Hepatocyte (in vitro differentiated cells): ENCODE data around the gene OTOA. TPM values are rescaled to one million over a fixed set of nuclear protein-coding genes. Genes with fewer than 3 reads are reported as not detected.
"Not testable (repeated sequence)": the region's sequence is repeated elsewhere in the genome, so short reads cannot be mapped to it uniquely, and the experiment has no call there.

Experiments used
- DNase-seq: peaks from one replicate; pipeline ENCODE4 v3.0.0-alpha.2; 2016; ENCODE audit warnings: low spot score
- H2AFZ ChIP-seq: fragments of 200-600 bp; sonication (generic); 2 replicates; pipeline ENCODE4 v1.6.0; 2016; ENCODE audit warnings: antibody characterized with exemption, mild to moderate bottlenecking
- H3K27ac ChIP-seq: fragments of 200-600 bp; sonication (generic); 2 replicates; pipeline ENCODE4 v1.5.1; 2016; ENCODE audit warnings: mild to moderate bottlenecking
- H3K27me3 ChIP-seq: fragments of 200-600 bp; sonication (generic); 2 replicates; pipeline ENCODE4 v1.6.1; 2016
- H3K36me3 ChIP-seq: fragments of 200-600 bp; sonication (generic); replicated peaks from 2 replicates; pipeline ENCODE4 v1.5.1; 2016; ENCODE audit warnings: low read depth; ENCODE audit not compliant: insufficient read depth
- H3K4me1 ChIP-seq: fragments of 200-600 bp; sonication (generic); 2 replicates; pipeline ENCODE4 v1.5.1; 2016; ENCODE audit warnings: mild to moderate bottlenecking, moderate library complexity; ENCODE audit not compliant: insufficient read depth
- H3K4me2 ChIP-seq: fragments of 200-600 bp; sonication (generic); 2 replicates; pipeline ENCODE4 v1.6.0; 2016
- H3K4me3 ChIP-seq: fragments of 200-600 bp; sonication (generic); 2 replicates; pipeline ENCODE4 v1.5.1; 2016; ENCODE audit warnings: mild to moderate bottlenecking
- H3K79me2 ChIP-seq: fragments of 200-600 bp; sonication (generic); 2 replicates; pipeline ENCODE4 v1.6.0; 2017; ENCODE audit warnings: mild to moderate bottlenecking
- H3K9me2 ChIP-seq: fragments of 200-600 bp; sonication (generic); replicated peaks from 2 replicates; pipeline ENCODE4 v1.6.0; 2017; ENCODE audit warnings: mild to moderate bottlenecking; ENCODE audit not compliant: insufficient read depth
- H3K9me3 ChIP-seq: fragments of 200-600 bp; sonication (generic); 2 replicates; pipeline ENCODE4 v1.5.1; 2016; ENCODE audit warnings: low read depth, mild to moderate bottlenecking
- H4K20me1 ChIP-seq: fragments of 200-600 bp; sonication (generic); 2 replicates; pipeline ENCODE4 v1.6.0; 2016; ENCODE audit warnings: mild to moderate bottlenecking; ENCODE audit not compliant: insufficient read depth, poor library complexity, severe bottlenecking
- WGBS: methylation state at CpG from one replicate; pipeline ENCODE4 v1.1.6; 2016; ENCODE audit warnings: low lambda C conversion rate; ENCODE audit errors: missing lambda C conversion rate; 5-methylcytosine and 5-hydroxymethylcytosine counted together
- polyA plus RNA-seq: library from polyadenylated mRNA; unstranded; fragments of >200 nt; fragmentation: Nextera tagmentation; extraction: Ambion mirVana; gene quantifications from 2 replicates; pipeline ENCODE4 v1.2.1, GENCODE V29; 2016
- total RNA-seq: library from RNA; depleted of rRNA; stranded (reverse); fragments of >200 nt; gene quantifications from 2 replicates; pipeline ENCODE4 v1.2.3, GENCODE V29; 2014

Gene OTOA
- total and polyA plus RNA-seq, 2 experiments from 2014 or later, result 0.07 TPM; not detected in 1

DNA sequence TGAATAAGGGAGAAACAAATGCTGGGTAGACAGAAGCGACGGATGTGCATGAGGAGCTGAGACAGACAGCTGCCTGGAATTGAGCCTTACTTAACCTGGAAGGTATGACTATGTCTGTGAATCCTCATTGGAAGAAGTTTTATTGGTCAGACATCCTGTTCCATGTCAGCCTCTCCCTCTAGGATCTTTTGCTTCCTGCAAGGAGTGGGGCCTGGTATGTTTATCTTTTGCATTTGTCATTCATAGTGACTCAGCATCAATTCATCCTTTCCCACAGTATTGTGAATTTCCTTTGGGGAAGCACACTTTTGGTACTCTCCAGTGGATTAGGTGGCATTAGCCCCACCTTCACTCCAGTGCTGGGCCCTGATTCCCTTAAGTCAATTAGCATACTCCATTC, 105.5 kb downstream of the OTOA start:
- not testable (repeated sequence) for H3K79me2 ChIP-seq, H4K20me1 ChIP-seq, H3K27ac ChIP-seq, H3K27me3 ChIP-seq, H3K4me3 ChIP-seq, H3K9me2 ChIP-seq, H3K36me3 ChIP-seq, H3K4me1 ChIP-seq, H3K4me2 ChIP-seq, H2AFZ ChIP-seq, H3K9me3 ChIP-seq
- peak; percentile 2 for DNase-seq
- 40% methylated on average over 2 of the region's 2 CpGs for WGBS

GRCh38 chr16:21770584-21770983, 106.8 kb downstream of the OTOA start:
- H3K4me1 ChIP-seq, H3K4me3 ChIP-seq, H4K20me1 ChIP-seq, H3K4me2 ChIP-seq, H3K9me2 ChIP-seq, DNase-seq, H3K79me2 ChIP-seq, H3K9me3 ChIP-seq, H2AFZ ChIP-seq, H3K27ac ChIP-seq, H3K27me3 ChIP-seq, H3K36me3 ChIP-seq: not testable (repeated sequence)
- WGBS, result no CpG with 5 or more reads among the region's 5 CpGs

DNA sequence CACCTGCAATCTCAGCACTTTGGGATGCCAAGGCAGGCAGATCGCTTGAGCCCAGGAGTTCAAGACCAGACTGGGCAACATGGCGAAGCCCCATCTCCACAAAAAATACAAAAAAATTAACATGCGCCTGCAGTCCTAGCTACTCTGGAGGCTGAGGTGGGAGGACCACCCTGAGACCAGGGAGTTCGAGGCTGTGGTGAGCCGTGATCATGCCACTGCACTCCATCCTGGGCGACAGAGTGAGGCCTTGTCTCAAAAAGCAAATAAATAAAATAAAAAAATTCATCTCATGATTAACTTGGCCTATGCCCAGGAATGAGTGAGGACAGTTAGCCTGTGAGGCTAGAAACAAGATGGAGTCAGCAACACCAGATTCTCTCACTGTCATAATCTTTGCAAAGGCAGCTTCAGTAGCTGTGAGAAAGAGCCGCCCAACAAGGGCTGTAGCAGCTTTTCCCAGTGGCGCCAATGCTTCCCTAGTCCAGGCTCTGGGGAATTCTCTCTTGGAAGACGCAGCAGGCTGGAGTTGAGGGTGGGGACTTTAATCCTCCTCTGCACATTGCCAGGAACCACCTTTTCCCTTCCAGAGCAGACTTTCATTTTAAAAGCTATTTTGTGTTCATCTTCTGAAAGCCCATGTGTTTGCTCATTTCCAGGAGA, 108.9 kb downstream of the OTOA start:
- H3K27me3 ChIP-seq, H2AFZ ChIP-seq, H3K9me2 ChIP-seq, H3K4me1 ChIP-seq, H3K9me3 ChIP-seq, DNase-seq, H3K4me2 ChIP-seq, H4K20me1 ChIP-seq, H3K36me3 ChIP-seq, H3K27ac ChIP-seq, H3K79me2 ChIP-seq, H3K4me3 ChIP-seq: not testable (repeated sequence)
- 87% methylated on average over 9 of the region's 9 CpGs for WGBS

- H4K20me1 ChIP-seq, H3K4me1 ChIP-seq, H3K9me2 ChIP-seq, H3K4me3 ChIP-seq, H3K36me3 ChIP-seq, H3K9me3 ChIP-seq, H3K27me3 ChIP-seq, H3K27ac ChIP-seq, H3K4me2 ChIP-seq, H2AFZ ChIP-seq, H3K79me2 ChIP-seq, DNase-seq: not testable (repeated sequence)
- WGBS, result 90% methylated on average over 4 of the region's 5 CpGs
Observed at GRCh38 chr16:21773207-21773553, 109.4 kb downstream of the OTOA start.

DNA sequence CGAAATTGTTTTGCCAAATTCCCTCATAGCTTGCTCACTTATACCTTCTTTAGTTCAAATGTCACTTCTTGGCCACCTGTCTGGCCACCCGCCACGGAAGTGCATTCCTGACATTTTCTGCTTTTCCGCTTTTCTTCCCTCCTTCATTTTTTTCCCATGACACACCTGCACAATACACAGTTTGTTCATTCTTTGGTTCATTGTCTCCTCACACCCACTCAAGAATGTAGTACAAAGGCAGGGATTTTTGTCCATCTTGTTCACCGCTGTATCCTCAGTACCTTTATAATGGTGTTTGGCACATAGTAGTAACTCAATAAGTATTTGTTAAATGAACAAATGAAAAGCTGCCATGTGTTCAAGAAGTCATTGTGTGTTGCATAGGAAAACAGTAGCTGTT, 116.8 kb downstream of the OTOA start:
- not testable (repeated sequence) for H3K4me3 ChIP-seq, H3K27me3 ChIP-seq, H3K79me2 ChIP-seq, DNase-seq, H3K4me1 ChIP-seq, H2AFZ ChIP-seq, H3K27ac ChIP-seq, H4K20me1 ChIP-seq, H3K9me3 ChIP-seq, H3K9me2 ChIP-seq, H3K4me2 ChIP-seq, H3K36me3 ChIP-seq
- no CpG with 5 or more reads among the region's 5 CpGs for WGBS

GRCh38 chr16:21790506-21790905, 126.7 kb downstream of the OTOA start:
- H3K27me3 ChIP-seq, H3K36me3 ChIP-seq, H4K20me1 ChIP-seq, H2AFZ ChIP-seq, H3K27ac ChIP-seq, H3K9me3 ChIP-seq, H3K9me2 ChIP-seq, H3K4me2 ChIP-seq, H3K4me1 ChIP-seq, H3K4me3 ChIP-seq, DNase-seq, H3K79me2 ChIP-seq: not testable (repeated sequence)
- 44% methylated on average over 1 of the region's 1 CpG for WGBS

GRCh38 chr16:21793310-21793709, 129.5 kb downstream of the OTOA start:
- H3K9me3 ChIP-seq, H3K36me3 ChIP-seq, H2AFZ ChIP-seq, H3K9me2 ChIP-seq, H3K79me2 ChIP-seq, H3K4me3 ChIP-seq, H4K20me1 ChIP-seq, H3K27ac ChIP-seq, H3K27me3 ChIP-seq, H3K4me1 ChIP-seq, H3K4me2 ChIP-seq, DNase-seq: not testable (repeated sequence)
- 72% methylated on average over 3 of the region's 3 CpGs for WGBS

GRCh38 chr16:21798601-21799000, 134.8 kb downstream of the OTOA start:
- H3K27me3 ChIP-seq, H2AFZ ChIP-seq, H3K79me2 ChIP-seq, DNase-seq, H3K9me3 ChIP-seq, H3K27ac ChIP-seq, H3K9me2 ChIP-seq, H3K4me2 ChIP-seq, H3K36me3 ChIP-seq, H3K4me3 ChIP-seq, H4K20me1 ChIP-seq, H3K4me1 ChIP-seq: not testable (repeated sequence)
- no CpG with 5 or more reads among the region's 3 CpGs for WGBS
